H1 (cell line): ENCODE data around the gene CD52. TPM values are rescaled to one million over a fixed set of nuclear protein-coding genes. Genes with fewer than 3 reads are reported as not detected.

Experiments used
- CTCF ChIP-seq, 3 experiments: IDR thresholded peaks; 1 replicate in 2 of 3; 2 replicates in 1 of 3; pipeline versions ENCODE4 v1.5.1 to v1.6.1; 2011; ENCODE audit warnings: low read length in 3 of 3, mild to moderate bottlenecking in 3 of 3, inconsistent platforms in 2 of 3, low read depth in 1 of 3, moderate library complexity in 1 of 3; ENCODE audit not compliant: insufficient read depth in 1 of 3; ENCODE audit errors: control extremely low read depth in 1 of 3
- E2F6 ChIP-seq: IDR thresholded peaks from 2 replicates; pipeline ENCODE4 v1.6.1; 2012; ENCODE audit warnings: inconsistent platforms
- HDAC2 ChIP-seq, 2 experiments: fragments of 300-600 bp in 1 of 2; sonication (generic) in 1 of 2; IDR thresholded peaks; 2 replicates each; pipeline ENCODE4 v1.6.1; 2011 to 2012; ENCODE audit warnings: low read depth in 2 of 2, low read length in 2 of 2, mild to moderate bottlenecking in 2 of 2, moderate library complexity in 2 of 2, borderline replicate concordance in 1 of 2, inconsistent platforms in 1 of 2
- JUND ChIP-seq: IDR thresholded peaks from 2 replicates; pipeline ENCODE4 v1.6.1; 2011; ENCODE audit warnings: mild to moderate bottlenecking, improper control_type of control experiment, low read length
- TAF1 ChIP-seq: IDR thresholded peaks from 2 replicates; pipeline ENCODE4 v1.6.1; 2011; ENCODE audit warnings: mild to moderate bottlenecking, low read depth, low read length
- polyA plus RNA-seq, 7 experiments: library from polyadenylated mRNA; depleted of rRNA in 3 of 7; stranded (reverse) in 5 of 7; unstranded in 2 of 7; fragments of >200 nt in 5 of 7; fragments of 200-250 nt in 2 of 7; gene quantifications; 1 replicate in 5 of 7; 2 replicates in 1 of 7; 4 replicates in 1 of 7; pipeline versions ENCODE4 v1.2.1 to v1.2.3, GENCODE V29; 2011 to 2013; ENCODE audit warnings: missing spikeins in 2 of 7, mixed read lengths in 2 of 7
- total RNA-seq: library from RNA; stranded (reverse); fragmentation: NEBNext Ultra II Directional; extraction: Animal tissue kit (Norgen Biotek cat#: 25700); gene quantifications from 2 replicates; pipeline ENCODE4 v1.2.1, GENCODE V29; 2021

Gene CD52
- total and polyA plus RNA-seq, 2 of the 8 experiments (the other 6 are each of a cell fraction or from before 2014, with no cell fraction given), result 2.4 to 3.1 TPM

GRCh38 chr1:26282401-26282918 lies 35.3 kb upstream of the CD52 start (continued):
- TF ChIP-seq CTCF (IDR thresholded peaks at IDR 0.05; ENCODE audit: control extremely low read depth in 1 of 3, insufficient read depth in 1 of 3, low read depth in 1 of 3, low read length in 3 of 3) (no peak), TAF1 (0 out of 2 replicates have a peak, but pooled peaks have one; percentile 21), HDAC2 (IDR thresholded peaks at IDR 0.05; ENCODE audit: borderline replicate concordance in 1 of 2, low read depth in 2 of 2, low read length in 2 of 2) (no peak), E2F6 (peak; percentile 49), JUND (no peak)
